ENCODE measurements around the gene P2RX1.
A peak's percentile ranks its signal among the peaks of the same experiment; 100 is the strongest.

P2RX1 gene

DNA sequence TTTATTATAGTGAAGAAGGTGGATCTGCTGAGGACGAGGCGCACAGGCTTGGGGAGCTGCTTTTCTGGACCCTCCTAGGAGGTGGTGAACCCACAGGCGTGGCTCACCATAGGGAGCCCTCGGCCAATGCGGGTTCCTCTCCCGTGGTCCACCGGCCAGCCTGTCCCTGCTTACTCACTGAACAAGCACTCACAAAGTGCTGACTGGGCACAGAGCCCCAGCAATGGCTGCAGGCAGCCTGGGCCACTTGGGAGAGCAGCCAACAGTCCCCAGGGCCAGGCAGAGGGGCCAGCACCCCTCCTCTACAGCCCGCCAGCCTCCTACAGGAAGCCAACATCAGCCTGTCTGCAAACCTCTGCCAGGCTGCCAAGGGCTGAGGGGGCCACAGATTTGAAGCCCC is 51.1 kb downstream of the P2RX1 start:
- no peak overlapping the region for H2BK12ac ChIP-seq (ENCODE audit: low read length)
- H2BK5ac ChIP-seq (ENCODE audit: low read depth, low read length, poor library complexity): no peak overlapping the region
- no peaks in the 10 kb centered on the region for H3K4me1 ChIP-seq (ENCODE audit: control insufficient read depth in 1 of 2, insufficient read depth in 2 of 2, low read length in 2 of 2)
- H2AFZ ChIP-seq (ENCODE audit: insufficient read depth, low read length, poor library complexity): no peak overlapping the region
- no peak overlapping the region for H4K91ac ChIP-seq (ENCODE audit: low read depth, low read length)
- H3K27me3 ChIP-seq (ENCODE audit: insufficient read depth, low read length): no peaks in the 10 kb centered on the region
- H3K79me1 ChIP-seq (ENCODE audit: low read length): no peaks in the 10 kb centered on the region
- DNase-seq: no peak
- H3K27ac ChIP-seq (ENCODE audit: low read depth, low read length): no peak overlapping the region
- no peak overlapping the region for H3K18ac ChIP-seq (ENCODE audit: low read length)
- H2BK120ac ChIP-seq (ENCODE audit: insufficient read depth, low read length, poor library complexity): no peak overlapping the region
- H3K4ac ChIP-seq (ENCODE audit: low read depth, low read length): no peak overlapping the region
- H3K4me2 ChIP-seq (ENCODE audit: low read length): no peak overlapping the region
- H3K9ac ChIP-seq (ENCODE audit: low read length): no peak overlapping the region
- no peaks in the 10 kb centered on the region for H3K79me2 ChIP-seq (ENCODE audit: control insufficient read depth, insufficient read depth, low read length, poor library complexity)
- H3K23ac ChIP-seq (ENCODE audit: low read length): no peak overlapping the region
- H3K9me3 ChIP-seq (ENCODE audit: insufficient read depth, low read depth, low read length): no peaks in the 10 kb centered on the region
- WGBS (ENCODE audit: extremely low coverage, insufficient coverage, insufficient read length): no CpG with 5 or more reads among the region's 8 CpGs
- H4K12ac ChIP-seq (ENCODE audit: low read depth, low read length): no peak overlapping the region
- no peak overlapping the region for H4K8ac ChIP-seq (ENCODE audit: low read depth, low read length)
- H3K4me3 ChIP-seq (ENCODE audit: low read depth, low read length): no peak overlapping the region
- H3K14ac ChIP-seq (ENCODE audit: low read length): no peak overlapping the region
- no peak overlapping the region for H2AK5ac ChIP-seq (ENCODE audit: low read length)
- H3K36me3 ChIP-seq (ENCODE audit: control insufficient read depth in 1 of 2, insufficient read depth in 2 of 2, low read length in 2 of 2): no peaks in the 10 kb centered on the region

DNA sequence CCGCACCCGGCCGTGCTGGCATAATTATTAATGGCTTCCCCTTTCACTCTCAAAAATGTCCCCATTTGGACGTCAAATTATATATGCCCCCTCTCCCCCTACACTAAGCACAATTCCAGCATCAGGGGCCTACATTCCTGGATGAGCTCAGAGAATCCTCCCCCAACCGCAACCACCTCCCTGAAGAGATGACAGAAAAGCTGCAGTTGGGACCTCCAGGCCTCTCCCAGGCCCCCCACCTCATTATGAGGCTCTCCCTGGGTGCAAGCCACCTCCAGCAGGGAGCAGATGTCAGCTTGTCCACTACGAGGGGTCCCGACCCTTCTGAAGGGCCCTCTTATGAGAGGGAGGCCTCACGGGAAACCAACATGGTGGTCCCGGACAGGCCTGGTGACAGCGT is 51.7 kb downstream of the P2RX1 start:
- Histone ChIP-seq H3K4ac (ENCODE audit: low read depth, low read length) (no peak overlapping the region), H3K27ac (ENCODE audit: low read depth, low read length) (no peak overlapping the region), H3K14ac (ENCODE audit: low read length) (no peak overlapping the region), H2BK120ac (ENCODE audit: insufficient read depth, low read length, poor library complexity) (no peak overlapping the region), H3K23ac (ENCODE audit: low read length) (no peak overlapping the region), H3K36me3 (ENCODE audit: control insufficient read depth in 1 of 2, insufficient read depth in 2 of 2, low read length in 2 of 2) (no peaks in the 10 kb centered on the region), H3K79me2 (ENCODE audit: control insufficient read depth, insufficient read depth, low read length, poor library complexity) (no peaks in the 10 kb centered on the region), H3K4me2 (ENCODE audit: low read length) (no peak overlapping the region), H3K9me3 (ENCODE audit: insufficient read depth, low read depth, low read length) (no peaks in the 10 kb centered on the region), H4K12ac (ENCODE audit: low read depth, low read length) (no peak overlapping the region), H2AK5ac (ENCODE audit: low read length) (no peak overlapping the region), H2AFZ (ENCODE audit: insufficient read depth, low read length, poor library complexity) (no peak overlapping the region), H3K27me3 (ENCODE audit: insufficient read depth, low read length) (no peaks in the 10 kb centered on the region), H3K79me1 (ENCODE audit: low read length) (no peaks in the 10 kb centered on the region), H3K4me3 (ENCODE audit: low read depth, low read length) (no peak overlapping the region), H2BK12ac (ENCODE audit: low read length) (no peak overlapping the region), H4K8ac (ENCODE audit: low read depth, low read length) (no peak overlapping the region), H3K18ac (ENCODE audit: low read length) (no peak overlapping the region), H4K91ac (ENCODE audit: low read depth, low read length) (no peak overlapping the region), H3K9ac (ENCODE audit: low read length) (no peak overlapping the region), H2BK5ac (ENCODE audit: low read depth, low read length, poor library complexity) (no peak overlapping the region), H3K4me1 (ENCODE audit: control insufficient read depth in 1 of 2, insufficient read depth in 2 of 2, low read length in 2 of 2) (no peaks in the 10 kb centered on the region)
- DNase-seq: no peak
- no CpG with 5 or more reads among the region's 10 CpGs for WGBS (ENCODE audit: extremely low coverage, insufficient coverage, insufficient read length)

DNA sequence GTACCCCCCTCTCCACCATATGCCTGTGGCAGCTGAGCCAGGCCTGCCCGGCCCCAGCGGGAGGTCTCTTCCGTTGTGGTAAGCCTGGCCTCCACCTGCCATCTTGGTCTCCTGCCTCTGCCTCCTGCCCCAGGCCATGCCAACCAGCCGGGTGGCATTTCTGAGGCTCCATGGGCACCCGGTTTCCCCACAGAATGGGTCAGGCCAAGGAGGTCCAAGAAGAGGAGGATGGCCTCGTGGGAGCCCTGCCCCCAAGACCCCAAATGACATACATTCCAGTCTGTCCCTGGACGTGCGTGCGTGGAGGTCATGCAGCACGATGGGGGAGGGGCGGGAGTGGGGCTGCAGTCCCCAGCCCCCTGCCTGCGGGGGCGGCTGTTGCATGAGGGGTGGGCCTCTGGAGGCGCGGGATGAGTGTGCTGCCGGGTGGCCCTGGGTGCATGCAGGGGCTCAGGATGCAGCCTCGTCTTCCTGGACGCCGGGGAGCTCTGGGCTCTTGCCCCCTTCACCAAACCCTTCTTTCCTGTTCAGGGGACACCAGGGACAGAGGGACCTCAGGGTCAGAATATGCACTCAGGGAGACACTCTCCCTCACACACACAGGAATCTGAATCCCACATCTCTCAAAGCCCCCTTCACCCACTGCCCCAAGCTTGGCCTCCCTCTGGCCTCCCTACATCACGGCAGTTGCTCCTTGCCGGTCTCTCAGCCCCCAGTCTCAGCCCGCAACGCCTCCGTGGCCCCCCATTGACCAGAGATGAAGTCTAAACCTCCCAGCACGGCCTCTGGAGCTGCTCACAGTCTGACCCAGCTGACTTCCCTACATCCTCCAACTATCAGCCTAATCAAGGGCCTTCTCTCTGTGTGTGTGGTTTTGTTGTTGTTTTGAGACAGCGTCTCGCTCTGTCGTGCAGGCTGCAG is 54.2 kb downstream of the P2RX1 start:
- no CpG with 5 or more reads among the region's 28 CpGs for WGBS (ENCODE audit: extremely low coverage, insufficient coverage, insufficient read length)
- Histone ChIP-seq H3K4me3 (ENCODE audit: low read depth, low read length) (no peak overlapping the region), H2BK5ac (ENCODE audit: low read depth, low read length, poor library complexity) (no peak overlapping the region)

DNA sequence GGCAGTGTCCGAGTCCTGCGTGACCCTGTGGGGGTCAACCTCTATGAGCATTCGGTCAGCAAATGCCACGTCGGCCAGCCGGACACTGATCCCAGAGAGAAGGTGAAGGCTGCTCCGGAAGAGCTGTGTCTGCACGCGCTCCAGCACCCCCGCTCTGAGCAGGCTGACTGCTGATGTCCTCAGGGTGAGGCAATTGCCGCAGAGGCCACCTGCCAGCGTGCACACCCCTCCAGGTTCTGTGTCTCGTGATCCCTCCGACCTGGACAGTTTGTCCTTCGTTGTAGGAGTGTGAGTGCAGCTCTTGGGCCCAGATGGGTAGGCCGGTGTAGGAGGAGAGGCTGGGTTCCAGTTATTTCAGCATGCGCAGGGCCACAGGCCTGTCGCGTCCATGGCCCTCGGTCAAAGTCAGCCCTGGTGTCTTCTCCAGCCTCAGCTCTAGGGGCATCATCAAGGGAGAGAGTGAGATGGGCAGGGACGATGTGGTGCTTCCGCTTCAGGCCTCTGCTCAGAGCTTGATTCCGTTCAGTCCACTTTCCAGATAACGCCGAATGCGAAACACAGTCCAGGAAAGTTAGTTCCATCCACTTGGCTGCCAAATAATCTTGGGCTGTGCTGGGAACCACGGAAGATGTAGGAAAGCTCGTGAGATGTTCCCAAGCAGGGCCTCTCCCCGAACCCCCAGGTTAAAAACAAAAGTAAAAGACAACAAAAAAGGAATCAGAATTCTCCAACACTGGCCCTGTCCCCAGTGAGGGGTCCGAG is 55.1 kb downstream of the P2RX1 start:
- H3K27me3 ChIP-seq (ENCODE audit: insufficient read depth, low read length): no peaks in the 10 kb centered on the region
- no peak overlapping the region for H2AFZ ChIP-seq (ENCODE audit: insufficient read depth, low read length, poor library complexity)
- H3K4me1 ChIP-seq (ENCODE audit: control insufficient read depth in 1 of 2, insufficient read depth in 2 of 2, low read length in 2 of 2): no peaks in the 10 kb centered on the region
- peak overlapping the region; percentile 18 for H3K9ac ChIP-seq (ENCODE audit: low read length)
- no peak overlapping the region for H2AK5ac ChIP-seq (ENCODE audit: low read length)
- H2BK5ac ChIP-seq (ENCODE audit: low read depth, low read length, poor library complexity): no peak overlapping the region
- no peak overlapping the region for H3K23ac ChIP-seq (ENCODE audit: low read length)
- H4K12ac ChIP-seq (ENCODE audit: low read depth, low read length): no peak overlapping the region
- H4K8ac ChIP-seq (ENCODE audit: low read depth, low read length): no peak overlapping the region
- no peak overlapping the region for H3K14ac ChIP-seq (ENCODE audit: low read length)
- no peak for DNase-seq
- H3K79me1 ChIP-seq (ENCODE audit: low read length): no peaks in the 10 kb centered on the region
- H3K79me2 ChIP-seq (ENCODE audit: control insufficient read depth, insufficient read depth, low read length, poor library complexity): no peaks in the 10 kb centered on the region
- no peak overlapping the region for H2BK12ac ChIP-seq (ENCODE audit: low read length)
- H4K91ac ChIP-seq (ENCODE audit: low read depth, low read length): no peak overlapping the region
- no CpG with 5 or more reads among the region's 30 CpGs for WGBS (ENCODE audit: extremely low coverage, insufficient coverage, insufficient read length)
- no peak overlapping the region for H3K18ac ChIP-seq (ENCODE audit: low read length)
- no peaks in the 10 kb centered on the region for H3K36me3 ChIP-seq (ENCODE audit: control insufficient read depth in 1 of 2, insufficient read depth in 2 of 2, low read length in 2 of 2)
- H3K9me3 ChIP-seq (ENCODE audit: insufficient read depth, low read depth, low read length): peaks cover 2% of the 10 kb centered on the region
- H3K4me2 ChIP-seq (ENCODE audit: low read length): no peak overlapping the region
- no peak overlapping the region for H2BK120ac ChIP-seq (ENCODE audit: insufficient read depth, low read length, poor library complexity)
- H3K4me3 ChIP-seq (ENCODE audit: low read depth, low read length): no peak overlapping the region
- H3K27ac ChIP-seq (ENCODE audit: low read depth, low read length): no peak overlapping the region
- no peak overlapping the region for H3K4ac ChIP-seq (ENCODE audit: low read depth, low read length)

More for the DNA sequence above, 54.2 kb downstream of the P2RX1 start:
- no peak overlapping the region for H3K23ac ChIP-seq (ENCODE audit: low read length)
- no peak overlapping the region for H3K4ac ChIP-seq (ENCODE audit: low read depth, low read length)
- H3K79me1 ChIP-seq (ENCODE audit: low read length): no peaks in the 10 kb centered on the region
- no peak overlapping the region for H3K4me2 ChIP-seq (ENCODE audit: low read length)
- H3K18ac ChIP-seq (ENCODE audit: low read length): no peak overlapping the region
- H3K36me3 ChIP-seq (ENCODE audit: control insufficient read depth in 1 of 2, insufficient read depth in 2 of 2, low read length in 2 of 2): no peaks in the 10 kb centered on the region
- H3K14ac ChIP-seq (ENCODE audit: low read length): no peak overlapping the region
- no peak overlapping the region for H3K27ac ChIP-seq (ENCODE audit: low read depth, low read length)
- no peaks in the 10 kb centered on the region for H3K27me3 ChIP-seq (ENCODE audit: insufficient read depth, low read length)
- no peak overlapping the region for H3K9ac ChIP-seq (ENCODE audit: low read length)
- H3K4me1 ChIP-seq (ENCODE audit: control insufficient read depth in 1 of 2, insufficient read depth in 2 of 2, low read length in 2 of 2): no peaks in the 10 kb centered on the region
- H2BK12ac ChIP-seq (ENCODE audit: low read length): no peak overlapping the region
- peaks cover 2% of the 10 kb centered on the region for H3K9me3 ChIP-seq (ENCODE audit: insufficient read depth, low read depth, low read length)
- no peaks in the 10 kb centered on the region for H3K79me2 ChIP-seq (ENCODE audit: control insufficient read depth, insufficient read depth, low read length, poor library complexity)
- no peak for DNase-seq
- H4K12ac ChIP-seq (ENCODE audit: low read depth, low read length): no peak overlapping the region
- H2BK120ac ChIP-seq (ENCODE audit: insufficient read depth, low read length, poor library complexity): no peak overlapping the region
- H4K91ac ChIP-seq (ENCODE audit: low read depth, low read length): no peak overlapping the region
- no peak overlapping the region for H4K8ac ChIP-seq (ENCODE audit: low read depth, low read length)
- no peak overlapping the region for H2AFZ ChIP-seq (ENCODE audit: insufficient read depth, low read length, poor library complexity)
- no peak overlapping the region for H2AK5ac ChIP-seq (ENCODE audit: low read length)

Data from trophoblast cell (in vitro differentiated cells and primary cell).